Ecto neural progenitor cell (in vitro differentiated cells): Measurements from ENCODE around the gene PARVA.
"Not testable (repeated sequence)": the region's sequence is repeated elsewhere in the genome, so short reads cannot be mapped to it uniquely, and the experiment has no call there.

Source experiments
- DNase-seq: peaks from one replicate; pipeline ENCODE4 v3.0.0-alpha.2; 2018; ENCODE audit warnings: low spot score

The PARVA gene, protein sequence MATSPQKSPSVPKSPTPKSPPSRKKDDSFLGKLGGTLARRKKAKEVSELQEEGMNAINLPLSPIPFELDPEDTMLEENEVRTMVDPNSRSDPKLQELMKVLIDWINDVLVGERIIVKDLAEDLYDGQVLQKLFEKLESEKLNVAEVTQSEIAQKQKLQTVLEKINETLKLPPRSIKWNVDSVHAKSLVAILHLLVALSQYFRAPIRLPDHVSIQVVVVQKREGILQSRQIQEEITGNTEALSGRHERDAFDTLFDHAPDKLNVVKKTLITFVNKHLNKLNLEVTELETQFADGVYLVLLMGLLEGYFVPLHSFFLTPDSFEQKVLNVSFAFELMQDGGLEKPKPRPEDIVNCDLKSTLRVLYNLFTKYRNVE

DNA sequence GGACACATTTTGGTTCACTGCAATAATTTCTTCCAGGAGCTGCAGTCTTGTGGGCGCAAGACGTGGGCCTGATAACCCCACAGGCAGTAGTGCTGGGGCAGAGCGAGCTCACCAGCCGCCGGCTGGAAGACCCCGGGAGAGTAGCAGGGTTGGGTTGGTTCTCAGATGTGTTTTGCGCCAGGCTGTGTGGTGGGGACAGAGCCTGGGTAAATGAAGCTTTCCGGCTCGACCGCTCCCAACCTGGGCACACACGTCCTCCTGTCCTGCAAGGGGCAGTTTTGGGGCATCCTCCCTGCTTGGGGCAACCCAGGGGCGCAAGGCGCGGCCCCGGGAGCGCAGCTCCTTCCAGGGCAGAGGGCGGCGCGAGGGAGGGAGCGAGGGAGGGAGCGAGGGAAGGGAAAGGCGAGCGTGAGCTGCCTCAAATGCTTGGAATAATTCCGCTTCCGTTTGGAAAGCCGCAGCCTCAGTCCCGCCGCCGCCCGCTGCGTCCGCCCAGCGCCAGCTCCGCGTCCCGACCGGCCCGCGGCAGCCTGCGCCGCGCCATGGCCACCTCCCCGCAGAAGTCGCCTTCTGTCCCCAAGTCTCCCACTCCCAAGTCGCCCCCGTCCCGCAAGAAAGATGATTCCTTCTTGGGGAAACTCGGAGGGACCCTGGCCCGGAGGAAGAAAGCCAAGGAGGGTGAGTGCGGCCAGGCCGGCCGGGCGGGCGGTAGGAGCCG is at the start of gene PARVA:
Gene PARVA (plus strand): TSS at position 466 of the 718 bp plus-strand sequence. CDS start 77 bp downstream, at position 543.
- DNase-seq = peak; percentile 88

DNA sequence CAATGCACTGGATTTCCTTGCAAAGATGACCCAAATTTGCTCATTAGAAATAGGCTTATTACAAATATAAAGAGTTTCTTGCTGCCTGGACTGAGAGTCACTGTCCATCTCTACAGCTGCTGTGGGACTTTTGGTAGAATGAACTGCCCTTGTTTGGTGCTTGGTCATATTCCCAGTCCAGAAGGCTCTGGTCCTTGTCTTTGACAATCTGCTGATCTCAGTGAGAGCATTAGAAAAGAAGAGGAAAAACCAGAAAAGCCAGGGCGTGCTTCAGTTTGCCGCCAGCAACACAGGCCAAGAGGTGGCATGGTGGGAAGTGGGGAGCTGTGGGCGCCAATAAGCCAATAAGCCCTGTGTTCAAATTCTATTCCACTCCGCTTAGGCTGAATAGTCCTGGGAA is 48.2 kb upstream of the PARVA start:
- no peak for DNase-seq

DNA sequence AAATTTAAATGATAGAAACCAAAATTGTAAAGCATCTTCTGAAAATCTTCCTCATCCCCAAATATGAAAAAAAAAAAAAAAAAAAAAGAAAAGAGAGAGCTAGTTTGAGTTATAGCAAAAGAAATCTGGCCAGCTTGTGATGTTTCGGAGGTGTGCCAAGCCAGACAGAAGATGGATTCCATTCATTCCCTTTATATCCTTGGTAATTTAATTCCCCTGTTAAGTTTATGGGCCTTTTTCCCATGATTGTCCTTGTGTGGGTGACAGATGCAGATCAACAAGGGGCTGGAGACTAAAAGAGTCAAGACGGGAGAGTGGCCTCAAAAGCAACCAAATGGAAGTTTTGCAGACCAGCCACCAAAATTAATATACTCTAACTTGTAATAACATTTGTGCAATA is 47.6 kb upstream of the PARVA start:
- DNase-seq = no peak

DNA sequence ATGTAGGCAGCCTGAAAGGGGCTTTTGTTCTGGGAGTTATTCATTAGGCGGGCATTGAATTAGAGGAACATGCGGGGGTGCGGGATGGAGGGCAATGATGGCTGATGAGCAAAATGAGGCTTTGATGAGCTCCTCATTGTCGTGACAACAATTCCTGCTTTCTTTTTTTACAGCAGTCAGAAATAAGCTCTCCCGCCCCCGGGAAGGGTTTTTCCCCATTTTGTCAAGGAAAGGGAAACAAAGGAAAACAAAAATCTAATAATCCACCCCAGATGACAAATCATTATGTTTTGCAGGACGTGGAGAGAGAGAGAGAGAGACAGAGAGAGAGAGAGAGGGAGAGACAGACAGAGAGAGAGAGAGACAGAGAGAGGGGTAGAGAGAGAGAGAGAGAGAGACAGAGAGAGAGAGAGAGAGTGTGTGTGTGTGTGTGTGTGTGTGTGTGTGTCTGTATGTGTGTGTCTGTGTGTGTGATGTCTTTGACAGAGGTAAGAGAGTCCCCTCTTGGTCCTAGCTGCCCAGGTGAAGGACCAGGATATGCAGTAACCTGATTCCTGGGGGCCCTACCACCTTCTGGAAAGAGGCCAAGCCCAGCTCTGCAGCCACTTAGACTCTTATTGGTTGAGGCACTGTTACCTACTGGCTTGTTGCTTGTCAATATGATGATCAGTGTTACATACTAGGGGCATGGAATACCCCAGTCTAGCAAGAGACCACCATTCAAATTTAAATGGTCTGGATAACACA is 46.7 kb upstream of the PARVA start:
- no peak for DNase-seq

DNA sequence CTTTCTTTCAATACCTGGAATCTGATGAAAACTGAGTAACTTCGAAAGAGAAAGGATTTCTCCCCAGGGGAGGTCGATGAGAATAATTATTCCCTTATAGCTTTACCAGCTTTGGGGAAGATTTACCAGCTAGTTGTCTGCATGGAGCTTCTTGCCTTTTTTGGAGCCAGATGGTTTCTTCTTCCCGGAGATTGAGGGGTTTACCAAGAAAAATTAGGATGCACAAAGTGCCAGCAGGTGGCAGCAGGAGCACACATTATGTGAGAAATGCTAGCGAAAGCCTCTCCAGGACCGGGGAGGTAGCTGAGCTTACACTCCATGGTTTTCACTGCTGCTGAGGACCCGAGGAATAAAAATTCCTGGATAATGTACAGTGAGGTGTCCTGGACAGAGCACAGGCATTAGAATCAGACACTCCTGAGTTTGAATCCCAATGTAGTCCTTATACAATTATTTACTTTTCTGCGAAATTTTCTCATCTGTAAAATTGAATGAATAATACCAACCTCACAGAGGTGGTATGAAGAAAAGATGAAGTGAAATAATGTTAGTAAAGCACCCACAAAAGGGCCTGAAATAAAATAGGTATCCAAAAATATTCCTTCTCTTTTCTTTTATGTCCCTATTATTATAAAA is 46.0 kb upstream of the PARVA start:
- DNase-seq = peak; percentile 82

DNA sequence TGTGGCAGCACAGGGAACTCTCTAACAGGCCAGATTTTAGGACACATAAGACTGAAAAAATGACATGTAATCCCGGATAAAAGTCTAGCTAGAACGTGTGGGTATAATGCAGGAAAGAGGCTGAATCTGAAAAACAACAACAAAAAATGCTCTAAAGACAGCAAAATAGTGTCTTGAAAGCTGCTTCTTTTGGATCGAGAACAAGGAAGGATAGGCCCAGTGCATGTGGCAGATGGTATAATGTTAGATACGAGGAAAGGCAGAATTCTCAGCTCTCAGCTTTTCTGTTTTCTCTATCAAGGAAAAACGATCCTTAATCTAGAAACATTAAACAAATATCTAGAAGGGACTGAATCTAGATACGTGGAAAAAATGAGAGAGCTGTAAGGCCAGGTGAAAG is 33.8 kb upstream of the PARVA start:
- DNase-seq = no peak

DNA sequence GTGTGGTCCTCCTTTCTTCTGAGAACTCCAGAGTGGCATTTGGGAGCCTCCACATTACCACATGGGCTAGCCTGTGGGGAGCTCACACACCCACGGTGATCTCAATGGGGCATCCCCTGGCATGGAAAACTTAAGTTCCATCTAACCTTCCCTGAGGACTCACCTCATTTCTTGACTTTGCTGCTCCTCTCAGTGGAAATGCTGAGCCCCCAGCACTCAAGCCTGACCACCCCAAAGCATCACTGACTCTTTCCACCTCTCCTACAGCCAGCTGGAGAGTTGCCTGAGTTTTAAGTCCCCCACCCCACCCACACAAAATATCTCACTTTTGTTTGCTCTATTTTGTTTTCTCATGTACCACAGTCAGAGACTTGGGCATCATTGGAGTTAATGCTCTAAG is 23.8 kb upstream of the PARVA start:
- DNase-seq = no peak

DNA sequence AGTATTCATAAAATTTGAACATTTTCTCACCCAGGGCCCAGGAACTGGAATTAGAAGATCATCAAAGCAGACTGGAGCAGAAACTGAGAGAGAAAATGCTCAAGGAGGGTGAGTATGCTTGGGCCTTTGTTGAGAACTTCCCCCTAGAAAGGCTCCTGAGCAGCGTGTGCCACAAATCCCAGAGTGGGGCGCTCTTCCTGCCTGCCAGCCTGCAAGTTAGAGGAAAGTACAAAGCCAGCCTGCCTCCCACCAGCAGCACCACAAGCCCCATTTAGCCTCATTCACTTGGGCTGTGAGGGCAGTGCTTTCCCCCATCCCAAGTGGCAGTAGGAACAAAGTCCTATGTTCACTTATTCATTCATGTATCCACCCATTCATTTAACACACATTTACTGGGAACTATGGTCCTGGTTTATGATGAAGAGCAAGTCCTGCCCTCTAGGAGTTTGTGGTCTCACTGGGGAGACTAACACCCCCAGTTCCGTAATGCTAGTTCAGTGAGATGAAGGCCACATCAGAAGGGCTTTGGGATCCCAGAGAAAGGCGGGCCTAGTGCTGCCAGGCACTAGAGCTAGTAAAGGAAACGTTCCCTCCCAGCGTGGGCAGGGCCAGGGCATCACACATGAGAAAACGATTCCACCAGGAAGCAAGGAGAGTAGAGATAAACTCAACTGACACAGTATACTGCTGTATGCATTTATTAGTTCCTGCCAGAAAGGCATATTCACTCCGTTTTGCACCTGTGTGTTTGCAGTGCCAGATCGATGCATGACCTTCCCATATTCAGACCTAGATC is 22.4 kb upstream of the PARVA start:
- no peak for DNase-seq

DNA sequence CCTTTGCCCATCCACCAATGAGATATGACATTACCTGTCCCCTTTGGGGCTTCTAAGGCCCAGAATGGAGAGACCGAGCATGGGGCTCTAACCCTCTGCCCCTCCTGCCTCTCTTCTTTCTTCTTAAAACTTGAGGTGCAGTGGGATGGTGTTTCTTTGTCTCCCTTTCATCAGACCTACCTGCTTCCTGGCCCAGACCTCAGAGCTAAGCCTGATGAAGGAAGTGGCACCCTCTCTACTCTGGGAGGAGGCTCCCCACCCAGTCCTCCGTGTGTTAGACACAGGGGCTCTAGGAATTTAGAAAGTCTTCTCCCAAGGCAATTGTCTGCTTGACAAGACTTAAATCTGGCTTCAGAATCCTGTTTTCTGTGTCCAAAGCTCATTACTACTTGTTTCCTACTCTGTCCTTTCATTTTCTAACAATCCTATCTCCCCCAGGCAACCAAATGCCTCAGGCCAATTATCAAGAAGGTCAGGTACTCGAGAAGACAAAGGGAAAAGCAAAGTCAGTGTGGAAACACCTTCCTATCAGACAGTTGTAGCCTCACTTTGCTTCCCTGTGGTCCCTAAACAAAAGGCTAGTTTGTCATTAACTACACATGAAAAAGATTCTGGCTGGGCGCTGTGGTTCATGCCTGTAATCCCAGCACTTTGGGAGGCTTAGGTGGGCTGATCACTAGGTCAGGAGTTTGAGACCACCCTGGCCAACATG is 20.3 kb upstream of the PARVA start:
- no peak for DNase-seq

DNA sequence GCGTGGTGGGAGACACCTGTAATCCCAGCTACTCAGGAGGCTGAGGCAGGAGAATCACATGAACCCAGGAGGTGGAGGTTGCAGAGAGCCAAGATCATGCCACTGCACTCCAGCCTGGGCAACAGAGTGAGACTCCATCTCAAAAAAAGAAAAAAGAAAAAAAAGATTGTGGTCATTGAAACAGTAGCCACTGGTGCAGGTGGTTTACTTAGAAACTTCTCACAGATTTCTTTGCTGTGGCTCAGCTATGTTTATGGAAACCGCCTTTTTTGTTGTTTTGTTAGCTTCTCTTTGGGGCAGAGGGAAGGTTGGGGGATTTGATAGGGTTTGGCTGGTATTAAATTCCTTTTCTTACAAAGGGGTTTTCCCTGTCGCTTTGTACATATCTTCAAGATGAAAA is 19.7 kb upstream of the PARVA start:
- DNase-seq = not testable (repeated sequence)

DNA sequence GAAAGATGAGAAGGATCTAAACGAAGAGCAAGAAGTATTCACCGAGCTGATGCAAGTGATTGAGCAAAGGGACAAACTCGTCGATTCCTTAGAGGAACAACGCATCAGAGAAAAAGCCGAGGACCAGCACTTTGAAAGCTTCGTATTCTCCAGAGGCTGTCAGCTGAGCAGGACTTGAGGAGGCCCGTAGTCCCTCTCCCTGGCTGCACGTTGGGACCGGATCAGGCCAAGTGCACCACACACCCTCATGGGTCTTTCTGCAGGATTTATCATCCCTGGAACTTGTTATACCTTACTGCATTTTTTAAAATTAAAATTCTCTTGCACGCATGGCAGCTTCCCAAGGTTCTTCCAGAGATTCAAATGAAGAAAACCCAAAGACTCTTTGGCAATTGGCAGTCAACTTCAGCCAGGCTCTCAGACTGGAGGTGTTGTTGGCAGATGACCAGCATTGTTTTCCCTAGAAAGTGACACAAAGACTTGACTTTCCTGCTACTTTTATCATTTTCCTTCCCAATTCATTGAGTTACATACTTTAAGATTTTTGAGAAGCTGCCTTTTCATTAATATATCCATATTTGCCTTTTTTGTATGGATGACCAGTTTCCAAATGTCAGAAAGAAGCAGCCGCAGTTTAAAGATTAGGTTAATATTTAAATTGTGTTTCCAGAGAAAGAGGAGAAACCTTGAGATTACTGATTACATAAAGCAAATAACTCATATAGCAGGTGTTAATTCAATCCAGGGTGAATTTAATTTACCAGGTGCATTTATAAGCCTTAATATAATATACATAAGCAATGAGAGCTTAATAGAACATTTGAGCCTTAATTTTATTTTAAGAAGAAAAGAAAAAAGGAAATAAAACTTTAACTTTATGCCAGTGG is 18.8 kb upstream of the PARVA start:
- DNase-seq = no peak

DNA sequence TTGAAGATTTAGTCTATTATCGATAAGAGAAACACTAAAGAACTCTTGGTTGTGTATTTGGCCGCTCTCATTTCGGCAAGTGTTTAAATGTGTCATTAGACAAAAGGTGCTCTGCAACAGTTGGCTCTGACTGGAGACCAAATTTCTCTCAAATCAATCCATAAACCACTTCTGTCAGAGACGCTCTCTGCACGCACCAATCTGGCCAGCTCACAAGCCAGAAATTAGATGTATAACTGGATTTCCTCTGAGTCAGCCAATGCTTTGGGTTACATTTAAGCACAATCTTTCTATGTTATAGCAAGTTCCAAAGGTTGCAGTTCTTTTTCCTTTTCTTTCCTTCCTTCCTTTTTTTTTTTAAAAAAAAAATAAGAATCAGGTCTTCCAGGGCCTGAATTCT is 17.6 kb upstream of the PARVA start:
- no peak for DNase-seq

DNA sequence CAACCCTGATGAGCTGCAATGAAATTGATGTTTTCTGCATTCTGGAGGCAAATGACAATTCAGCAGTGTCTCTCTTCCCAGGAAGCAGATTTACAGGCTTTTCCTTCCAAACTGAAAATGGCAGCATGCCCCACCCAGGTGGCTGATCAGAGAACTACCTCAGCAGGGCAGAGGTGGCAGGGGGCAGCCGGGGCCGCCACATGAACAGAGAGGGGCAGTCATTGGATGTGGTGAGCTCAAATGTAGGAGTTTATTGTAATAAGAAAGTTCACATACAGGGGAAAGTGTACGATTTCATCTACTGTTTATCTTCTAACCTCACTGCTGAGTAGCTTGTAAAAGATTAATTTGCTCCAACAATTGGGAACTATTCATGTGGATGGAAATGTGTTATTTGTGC is 15.7 kb upstream of the PARVA start:
- DNase-seq = no peak

DNA sequence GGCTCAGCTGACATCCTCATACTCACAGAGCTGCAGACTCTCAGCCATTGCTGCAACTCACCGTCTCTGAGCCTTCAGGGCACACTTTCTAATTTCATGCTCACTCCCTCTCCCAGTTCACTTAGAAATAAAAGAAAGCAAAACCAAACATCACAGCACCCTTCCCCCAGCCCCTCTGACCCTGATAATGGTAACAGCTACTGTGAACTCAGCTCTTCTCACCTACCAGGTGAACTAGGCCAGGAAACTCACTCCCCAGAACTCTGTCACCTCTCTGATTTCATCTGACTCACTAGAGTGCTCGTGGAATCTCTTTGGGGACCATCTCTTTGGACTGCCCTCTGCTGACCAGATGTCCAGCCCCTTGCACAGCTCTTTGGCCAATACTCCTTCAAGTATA is 14.5 kb upstream of the PARVA start:
- no peak for DNase-seq

DNA sequence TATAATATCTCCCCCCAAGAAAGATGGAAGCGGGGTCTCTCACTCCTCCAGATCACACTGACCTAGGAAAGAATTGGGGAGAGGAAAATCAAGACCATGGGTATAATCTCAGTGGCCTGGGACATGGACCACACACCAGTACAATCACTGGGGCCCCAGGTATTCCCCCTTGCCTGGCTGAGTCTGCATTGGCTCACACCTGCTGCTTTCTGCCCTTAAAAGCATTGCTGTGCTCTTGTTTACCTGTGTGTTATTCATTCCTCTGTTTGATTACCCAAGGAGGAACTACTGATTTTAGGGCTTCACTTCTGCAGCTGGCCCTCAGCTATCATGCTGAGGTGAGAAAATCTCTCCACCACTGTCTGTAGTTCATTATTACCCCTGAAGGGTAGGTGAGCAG is 14.0 kb upstream of the PARVA start:
- no peak for DNase-seq

DNA sequence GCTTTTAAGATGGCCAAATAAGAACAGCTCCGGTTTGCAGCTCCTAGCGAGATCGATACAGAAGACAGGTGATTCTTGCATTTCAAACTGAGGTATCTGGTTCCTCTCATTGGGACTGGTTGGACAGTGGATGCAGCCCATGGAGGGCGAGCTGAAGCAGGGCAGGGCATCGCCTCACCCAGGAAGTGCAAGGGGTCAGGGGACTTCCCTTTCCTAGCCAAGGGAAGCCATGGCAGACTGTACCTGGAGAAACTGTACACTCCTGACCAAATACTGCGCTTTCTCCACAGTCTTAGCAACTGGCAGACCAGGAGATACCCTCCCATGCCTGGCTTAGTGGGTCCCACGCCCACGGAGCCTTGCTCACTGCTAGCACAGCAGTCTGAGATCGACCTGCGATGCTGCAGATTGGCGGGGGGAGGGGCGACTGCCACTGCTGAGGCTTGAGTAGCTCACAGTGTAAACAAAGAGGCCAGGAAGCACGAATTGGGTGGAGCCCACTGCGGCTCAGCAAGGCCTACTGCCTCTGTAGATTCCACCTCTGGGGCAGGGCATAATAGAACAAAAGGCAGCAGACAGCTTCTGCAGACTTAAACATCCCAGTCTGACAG is 11.3 kb upstream of the PARVA start:
- DNase-seq = peak; percentile 73

DNA sequence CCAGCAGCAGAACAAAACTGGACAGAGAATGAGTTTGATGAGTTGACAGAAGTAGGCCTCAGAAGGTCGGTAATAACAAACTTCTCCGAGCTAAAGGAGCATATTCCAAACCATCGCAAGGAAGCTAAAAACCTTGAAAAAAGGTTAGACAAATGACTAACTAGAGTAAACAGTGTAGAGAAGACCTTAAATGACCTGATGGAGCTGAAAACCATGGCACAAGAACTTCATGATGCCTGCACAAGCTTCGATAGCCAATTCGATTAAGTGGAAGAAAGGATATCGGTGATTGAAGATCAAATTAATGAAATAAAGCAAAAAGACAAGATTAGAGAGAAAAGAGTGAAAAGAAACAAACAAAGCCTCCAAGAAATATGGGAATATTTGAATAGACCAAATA is 10.3 kb upstream of the PARVA start:
- DNase-seq = not testable (repeated sequence)

DNA sequence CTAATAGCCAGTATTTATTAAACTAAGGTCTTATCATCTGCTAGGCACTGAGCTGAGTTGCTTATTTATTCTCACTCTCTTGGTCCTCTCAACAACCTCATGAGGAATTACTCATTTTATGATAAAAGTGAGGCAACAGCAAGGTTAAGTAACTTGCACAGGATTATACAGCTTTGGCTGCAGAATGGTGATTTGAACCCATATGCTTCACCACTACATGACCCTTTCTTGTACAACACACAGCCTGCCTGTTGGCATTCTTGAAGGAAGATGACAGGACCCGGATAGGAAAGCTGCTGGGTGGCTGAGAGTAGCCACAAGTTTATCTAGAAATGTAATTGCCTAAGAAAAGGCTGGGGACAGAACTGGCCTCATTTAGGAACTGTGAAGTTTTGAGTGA is 5.3 kb upstream of the PARVA start:
- DNase-seq = no peak

DNA sequence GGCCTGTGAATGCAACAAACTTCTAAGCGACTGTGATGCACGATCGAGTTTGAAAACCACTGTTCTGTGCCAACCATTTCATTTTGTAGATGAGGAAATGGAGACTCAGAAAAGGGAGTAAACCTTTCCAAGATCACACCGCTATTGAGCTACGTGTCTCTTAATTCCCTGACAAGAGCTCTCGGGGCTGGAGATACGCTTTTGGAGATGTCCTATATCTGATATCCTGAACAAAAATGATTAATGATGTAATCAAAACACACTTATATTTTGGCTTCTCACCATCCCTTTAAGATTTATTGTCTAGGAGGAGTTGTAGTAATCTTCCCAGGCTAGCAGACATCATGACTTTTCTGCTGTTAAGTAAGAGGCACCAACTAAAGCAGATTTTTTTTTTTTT is 1.7 kb upstream of the PARVA start:
- no peak for DNase-seq
